Neural progenitor cell (in vitro differentiated cells): Measurements from ENCODE around the gene ING3.
"Not testable (repeated sequence)": the region's sequence is repeated elsewhere in the genome, so short reads cannot be mapped to it uniquely, and the experiment has no call there.

Experiments used
- CTCF ChIP-seq: fragments of 200-600 bp; sonication (generic); IDR thresholded peaks from 2 replicates; pipeline ENCODE4 v1.5.1; 2017; ENCODE audit warnings: antibody characterized with exemption, mild to moderate bottlenecking
- EZH2phosphoT487 ChIP-seq: fragments of 200-600 bp; sonication (generic); IDR thresholded peaks from 2 replicates; pipeline ENCODE4 v1.6.1; 2017; ENCODE audit warnings: antibody characterized with exemption

- TF ChIP-seq CTCF, EZH2phosphoT487: not testable (repeated sequence)
Measured at GRCh38 chr7:120983592-120983991, 33.0 kb downstream of the ING3 start.
